Measurements from ENCODE around the gene CCDC194. TPM values are rescaled to one million over a fixed set of nuclear protein-coding genes. Genes with fewer than 3 reads are reported as not detected.

The CCDC194 gene
- total RNA-seq, 1 experiment from 2014 or later, result not detected

GRCh38 chr19:17398902-17399527, 5.0 kb upstream of the CCDC194 start:
- RAD21 ChIA-PET (ENCODE audit: low non-redundant PET in 1 of 2, low total read pairs in 2 of 2, uncharacterized antibody in 2 of 2, unreplicated experiment in 2 of 2), result interaction anchor here in 1 of 2 experiments (0.7 kb wide), 1 partner anchor 21 kb away, joined by 3 read pairs; the partner anchor contains the start of gene MVB12A
- Histone ChIP-seq H3K4me1 (ENCODE audit: control insufficient read depth in 1 of 2, insufficient read depth in 2 of 2, low read length in 2 of 2) (peaks cover 0 to 15% of the 10 kb centered on the region in 2 experiments; a peak in 2 of 4 replicates), H2AFZ (ENCODE audit: low read depth, low read length, poor library complexity, severe bottlenecking) (no peak overlapping the region), H3K36me3 (ENCODE audit: control insufficient read depth in 1 of 2, insufficient read depth in 2 of 2, low read length in 2 of 2) (no peaks in the 10 kb centered on the region), H3K27ac (ENCODE audit: low read depth, low read length) (no peak overlapping the region), H3K4me3 (replicated peaks in 1 of 2; ENCODE audit: low read depth in 1 of 2, low read length in 2 of 2) (no peak overlapping the region), H3K9me2 (ENCODE audit: insufficient read depth) (no peaks in the 10 kb centered on the region), H3K79me2 (ENCODE audit: insufficient read depth, low read length) (no peaks in the 10 kb centered on the region), H3K9me3 (ENCODE audit: control insufficient read depth in 1 of 2, insufficient read depth in 1 of 2, low read depth in 1 of 2, low read length in 2 of 2) (no peaks in the 10 kb centered on the region), H3K4me2 (ENCODE audit: low read length) (no peak overlapping the region), H4K20me1 (ENCODE audit: insufficient read depth) (no peaks in the 10 kb centered on the region), H3K27me3 (ENCODE audit: insufficient read depth, low read length) (no peaks in the 10 kb centered on the region), H3K9ac (ENCODE audit: low read length) (no peak overlapping the region)
- CTCF ChIA-PET, result no interaction called here
- TF ChIP-seq MAX (IDR thresholded peaks at IDR 0.05) (no peak), TCF7L2 (IDR thresholded peaks at IDR 0.05; ENCODE audit: borderline replicate concordance, extremely low read depth, insufficient read depth, insufficient read length) (no peak), ZFX (IDR thresholded peaks at IDR 0.05) (no peak)
- TF ChIP-seq, protein P1, sequence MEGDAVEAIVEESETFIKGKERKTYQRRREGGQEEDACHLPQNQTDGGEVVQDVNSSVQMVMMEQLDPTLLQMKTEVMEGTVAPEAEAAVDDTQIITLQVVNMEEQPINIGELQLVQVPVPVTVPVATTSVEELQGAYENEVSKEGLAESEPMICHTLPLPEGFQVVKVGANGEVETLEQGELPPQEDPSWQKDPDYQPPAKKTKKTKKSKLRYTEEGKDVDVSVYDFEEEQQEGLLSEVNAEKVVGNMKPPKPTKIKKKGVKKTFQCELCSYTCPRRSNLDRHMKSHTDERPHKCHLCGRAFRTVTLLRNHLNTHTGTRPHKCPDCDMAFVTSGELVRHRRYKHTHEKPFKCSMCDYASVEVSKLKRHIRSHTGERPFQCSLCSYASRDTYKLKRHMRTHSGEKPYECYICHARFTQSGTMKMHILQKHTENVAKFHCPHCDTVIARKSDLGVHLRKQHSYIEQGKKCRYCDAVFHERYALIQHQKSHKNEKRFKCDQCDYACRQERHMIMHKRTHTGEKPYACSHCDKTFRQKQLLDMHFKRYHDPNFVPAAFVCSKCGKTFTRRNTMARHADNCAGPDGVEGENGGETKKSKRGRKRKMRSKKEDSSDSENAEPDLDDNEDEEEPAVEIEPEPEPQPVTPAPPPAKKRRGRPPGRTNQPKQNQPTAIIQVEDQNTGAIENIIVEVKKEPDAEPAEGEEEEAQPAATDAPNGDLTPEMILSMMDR (IDR thresholded peaks at IDR 0.05 in 2 of 3, conservative IDR thresholded peaks at IDR 0.05 in 1 of 3; ENCODE audit: borderline replicate concordance in 1 of 3, insufficient read depth in 1 of 3, low read depth in 2 of 3, low read length in 2 of 3), result no peak
- no TSS peak for BruUV-seq (replicated peaks)
- DNase-seq (ENCODE audit: low read depth, low spot score) (no peak), ATAC-seq (no peak)
- POLR2A ChIA-PET, result no interaction called here
- intact Hi-C loops (cut with micrococcal nuclease), result loop anchor here (5.0 kb wide), 2 partner anchors 53 to 458 kb away; partner anchors contain the start of gene RPL18A

DNA sequence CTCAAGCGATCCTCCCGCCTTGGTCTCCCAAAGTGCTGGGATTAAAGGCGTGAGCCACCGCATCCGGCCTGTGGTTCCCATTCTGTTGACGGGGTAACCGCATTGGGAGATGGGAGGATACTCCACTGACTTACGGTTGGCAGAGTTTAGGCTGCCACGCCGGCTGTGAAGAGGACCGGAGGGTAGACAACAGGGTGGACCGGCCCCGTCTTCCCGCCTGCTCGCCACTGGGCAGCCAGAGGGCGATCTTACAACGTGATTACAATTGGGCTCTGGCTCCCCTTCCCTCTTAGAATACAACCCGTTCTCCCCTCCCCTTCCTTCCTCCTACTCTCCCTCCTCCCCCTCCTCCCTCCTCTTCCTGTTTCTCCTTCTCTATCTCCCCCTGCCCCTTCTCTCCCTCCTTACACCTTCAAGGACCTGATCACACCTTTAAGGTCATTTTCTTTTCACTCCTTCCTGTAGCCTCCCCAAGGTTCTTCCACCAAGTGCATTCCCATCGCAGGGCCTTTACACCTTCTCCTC, 957 bp upstream of the CCDC194 start:
- intact Hi-C loops (cut with micrococcal nuclease), result loop anchor here (1.0 to 5.0 kb wide), 3 partner anchors 57 to 462 kb away; partner anchors contain the start of gene RPL18A
- no peaks in the 10 kb centered on the region for H3K9me3 ChIP-seq (ENCODE audit: control insufficient read depth in 1 of 2, insufficient read depth in 1 of 2, low read depth in 1 of 2, low read length in 2 of 2)
- H3K27ac ChIP-seq (ENCODE audit: low read depth, low read length), result peak overlapping the region; percentile 20; the same call in 1 of the 2 replicates
- H3K4me2 ChIP-seq (ENCODE audit: low read length), result peak overlapping the region; percentile 67
- no peaks in the 10 kb centered on the region for H3K9me2 ChIP-seq (ENCODE audit: insufficient read depth)
- ChIA-PET RAD21 (ENCODE audit: low non-redundant PET in 1 of 2, low total read pairs in 2 of 2, uncharacterized antibody in 2 of 2, unreplicated experiment in 2 of 2) (no interaction called here), CTCF (interaction anchor here (0.7 to 2.5 kb wide), 3 partner anchors 9 to 71 kb away, joined by 3 to 8 read pairs (median 5); no protein-coding TSS in a partner anchor), POLR2A (no interaction called here)
- peaks cover 11 to 32% of the 10 kb centered on the region in 2 experiments for H3K4me1 ChIP-seq (ENCODE audit: control insufficient read depth in 1 of 2, insufficient read depth in 2 of 2, low read length in 2 of 2)
- H3K4me3 ChIP-seq (replicated peaks in 1 of 2; ENCODE audit: low read depth in 1 of 2, low read length in 2 of 2), result peak overlapping the region; percentile 31 to 32; a peak in 3 of 4 replicates
- no peaks in the 10 kb centered on the region for H3K79me2 ChIP-seq (ENCODE audit: insufficient read depth, low read length)
- peak overlapping the region; percentile 52 for H2AFZ ChIP-seq (ENCODE audit: low read depth, low read length, poor library complexity, severe bottlenecking)
- H4K20me1 ChIP-seq (ENCODE audit: insufficient read depth), result no peaks in the 10 kb centered on the region
- H3K36me3 ChIP-seq (ENCODE audit: control insufficient read depth in 1 of 2, insufficient read depth in 2 of 2, low read length in 2 of 2), result no peaks in the 10 kb centered on the region
- ATAC-seq, result peak; percentile 67
- H3K9ac ChIP-seq (ENCODE audit: low read length), result 0 out of 2 replicates have a peak overlapping the region, but pooled peaks have one; percentile 4
- no TSS peak for BruUV-seq (replicated peaks)
- peak; percentile 71 for DNase-seq (ENCODE audit: low read depth, low spot score)
- no peaks in the 10 kb centered on the region for H3K27me3 ChIP-seq (ENCODE audit: insufficient read depth, low read length)
- TF ChIP-seq EGR1 (IDR thresholded peaks at IDR 0.05; ENCODE audit: low read depth), result no peak
- TF ChIP-seq RAD21 (IDR thresholded peaks at IDR 0.05; ENCODE audit: low read depth), result peak; percentile 91
- TF ChIP-seq POLR2A (IDR thresholded peaks at IDR 0.05; ENCODE audit: borderline replicate concordance, extremely low read depth, insufficient read depth, insufficient read length), result no peak
- TF ChIP-seq SP1 (IDR thresholded peaks at IDR 0.05; ENCODE audit: low read depth), result no peak
- TF ChIP-seq, protein P1 (IDR thresholded peaks at IDR 0.05 in 2 of 3, conservative IDR thresholded peaks at IDR 0.05 in 1 of 3; ENCODE audit: borderline replicate concordance in 1 of 3, insufficient read depth in 1 of 3, low read depth in 2 of 3, low read length in 2 of 3), result peak; percentile 75 to 82 (median 82)
- peak; percentile 93 for TF ChIP-seq CBX3 (IDR thresholded peaks at IDR 0.05; ENCODE audit: low read depth)
- no peak for TF ChIP-seq CEBPB (IDR thresholded peaks at IDR 0.05; ENCODE audit: low read depth)
- TF ChIP-seq MAX (IDR thresholded peaks at IDR 0.05), result peak; percentile 53; the same call in 1 of the 2 replicates
- no peak for TF ChIP-seq ELF1 (IDR thresholded peaks at IDR 0.05; ENCODE audit: borderline replicate concordance, low read depth)
- TF ChIP-seq ZNF274 (IDR thresholded peaks at IDR 0.05; ENCODE audit: low read depth, low read length), result no peak
- no peak for TF ChIP-seq JUND (IDR thresholded peaks at IDR 0.05)
- no peak for TF ChIP-seq EZH2 (IDR thresholded peaks at IDR 0.05)

Data from HCT116 (cell line).